T-helper 1 cell treated with Interleukin-12 subunit alpha and Interleukin-12 subunit beta and Interleukin-4 antibody, amounts not matched to agents 30 ng/mL and 1 ng/mL, for 36 hours (primary cell): ENCODE data around the gene MEX3A. TPM values are rescaled to one million over a fixed set of nuclear protein-coding genes. Genes with fewer than 3 reads are reported as not detected.

Source experiments
- intact Hi-C: fragments of 100-400 bp; cut with micrococcal nuclease; formaldehyde crosslinking; loops from one replicate; pipeline ENCODE4 v1.15.1; 2024
- total RNA-seq: library from RNA; stranded (reverse); gene quantifications from 2 replicates; pipeline ENCODE4 v1.2.3, GENCODE V29; 2022

MEX3A gene
- total RNA-seq, 1 donor from 2014 or later = not detected

- intact Hi-C loops = no loop called here
These were observed 22.0 kb upstream of the MEX3A start for GRCh38 chr1:156104065-156104810.

GRCh38 chr1:156103521-156103947 is 21.3 kb upstream of the MEX3A start:
- intact Hi-C loops = no loop called here

- intact Hi-C loops = no loop called here
These were observed 20.6 kb upstream of the MEX3A start for GRCh38 chr1:156102633-156103511.

GRCh38 chr1:156101880-156102279 is 19.6 kb upstream of the MEX3A start:
- intact Hi-C loops = no loop called here

GRCh38 chr1:156100205-156100995 is 18.1 kb upstream of the MEX3A start:
- intact Hi-C loops = no loop called here

GRCh38 chr1:156099282-156099681 is 17.0 kb upstream of the MEX3A start:
- intact Hi-C loops = no loop called here

GRCh38 chr1:156098784-156099183 is 16.5 kb upstream of the MEX3A start:
- intact Hi-C loops = no loop called here

GRCh38 chr1:156097499-156098178 is 15.4 kb upstream of the MEX3A start:
- intact Hi-C loops = loop anchor here (1.0 kb wide), 4 partner anchors 9 to 128 kb away; partner anchors contain the start of gene LMNA

- intact Hi-C loops = loop anchor here (1.0 kb wide), 5 partner anchors 9 to 128 kb away; partner anchors contain the start of gene LMNA
These were observed 14.6 kb upstream of the MEX3A start for GRCh38 chr1:156096640-156097391.

- intact Hi-C loops = loop anchor here (1.0 kb wide), 1 partner anchor 34 kb away; no protein-coding TSS in a partner anchor
These were observed 13.7 kb upstream of the MEX3A start for GRCh38 chr1:156095906-156096508.

GRCh38 chr1:156091610-156092009 is 9.3 kb upstream of the MEX3A start:
- intact Hi-C loops = loop anchor here (2.0 kb wide), 1 partner anchor 227 kb away; no protein-coding TSS in a partner anchor

- intact Hi-C loops = loop anchor here (1.0 to 2.0 kb wide), 3 partner anchors 39 to 228 kb away; no protein-coding TSS in a partner anchor
These were observed 8.5 kb upstream of the MEX3A start for GRCh38 chr1:156090840-156091188.

GRCh38 chr1:156090138-156090839 is 8.0 kb upstream of the MEX3A start:
- intact Hi-C loops = loop anchor here (1.0 to 2.0 kb wide), 3 partner anchors 40 to 229 kb away; no protein-coding TSS in a partner anchor

- intact Hi-C loops = loop anchor here (1.0 to 2.0 kb wide), 3 partner anchors 41 to 229 kb away; no protein-coding TSS in a partner anchor
These were observed 7.4 kb upstream of the MEX3A start for GRCh38 chr1:156089704-156090103.

- intact Hi-C loops = no loop called here
These were observed 4.0 kb upstream of the MEX3A start for GRCh38 chr1:156086256-156086662.

- intact Hi-C loops = no loop called here
These were observed 1.8 kb upstream of the MEX3A start for GRCh38 chr1:156083800-156084790.

- intact Hi-C loops = loop anchor here (1.0 kb wide), 2 partner anchors 28 to 61 kb away; partner anchors contain the start of gene LAMTOR2
These were observed 352 bp downstream of the MEX3A start for GRCh38 chr1:156081917-156082308.
